GM18909 (cell line): ENCODE results near the gene ESYT3.
"Not testable (repeated sequence)": the region's sequence is repeated elsewhere in the genome, so short reads cannot be mapped to it uniquely, and the experiment has no call there.

ENCODE experiments used
- ATAC-seq: cut with Tn5 transposase; IDR thresholded peaks from one replicate; pipeline ENCODE4 v1.9.1; 2021; ENCODE audit warnings: mild to moderate bottlenecking; ENCODE audit not compliant: unreplicated experiment, poor library complexity

The ESYT3 gene

DNA sequence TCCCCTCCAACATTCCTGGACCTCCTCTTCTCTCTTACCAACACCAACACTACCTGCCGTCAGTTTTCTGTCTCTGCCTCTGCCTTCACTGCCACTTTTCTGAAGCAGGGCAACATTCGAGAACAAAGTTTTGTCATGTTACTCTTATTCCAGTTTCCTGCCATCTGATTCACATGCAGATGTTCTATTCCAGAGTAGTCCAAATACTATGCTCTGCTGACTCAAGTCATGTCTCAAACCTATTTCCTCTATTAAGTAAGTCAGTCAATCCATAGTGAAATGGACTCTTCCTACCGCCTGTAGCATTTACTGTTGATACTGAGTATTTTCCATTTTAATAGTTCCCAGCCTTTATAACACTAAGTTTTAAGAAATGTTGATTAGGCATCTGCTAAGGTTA, 43.4 kb downstream of the ESYT3 start:
- ATAC-seq, result no peak

DNA sequence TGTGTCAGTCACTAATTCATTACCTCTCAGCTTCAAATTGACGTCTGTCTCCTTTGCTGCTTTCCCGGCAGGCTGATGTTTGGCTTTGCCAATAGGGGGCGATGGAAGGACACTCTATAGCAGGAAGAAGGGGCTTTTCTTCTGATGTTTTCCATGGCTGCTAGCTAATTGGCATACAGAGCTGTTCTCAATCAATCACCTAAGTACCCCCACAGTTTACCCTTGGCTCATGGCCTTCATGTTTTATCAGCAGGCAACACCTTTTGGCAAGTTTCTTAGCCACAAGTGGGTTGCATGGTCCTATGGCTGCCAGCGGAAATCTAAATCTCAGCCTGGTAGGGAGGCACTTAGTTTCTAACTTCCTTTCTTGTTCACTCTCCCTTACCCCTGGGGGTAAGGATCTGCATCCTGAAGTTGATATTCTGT, 45.0 kb downstream of the ESYT3 start:
- ATAC-seq, result no peak

DNA sequence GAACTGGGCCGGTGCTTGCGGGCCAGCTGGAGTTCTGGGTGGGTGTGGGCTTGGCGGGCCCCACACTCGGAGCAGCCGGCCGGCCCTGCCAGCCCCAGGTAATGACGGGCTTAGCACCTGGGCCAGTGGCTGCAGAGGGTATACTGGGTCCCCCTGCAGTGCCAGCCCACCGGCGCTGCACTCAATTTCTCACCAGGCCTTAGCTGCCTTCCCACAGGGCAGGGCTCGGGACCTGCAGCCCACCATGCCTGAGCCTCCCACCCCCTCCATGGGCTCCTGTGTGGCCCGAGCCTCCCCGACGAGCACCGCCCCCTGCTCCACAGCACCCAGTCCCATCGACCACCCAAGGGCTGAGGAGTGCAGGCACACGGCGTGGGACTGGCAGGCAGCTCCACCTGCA, 50.3 kb downstream of the ESYT3 start:
- not testable (repeated sequence) for ATAC-seq

DNA sequence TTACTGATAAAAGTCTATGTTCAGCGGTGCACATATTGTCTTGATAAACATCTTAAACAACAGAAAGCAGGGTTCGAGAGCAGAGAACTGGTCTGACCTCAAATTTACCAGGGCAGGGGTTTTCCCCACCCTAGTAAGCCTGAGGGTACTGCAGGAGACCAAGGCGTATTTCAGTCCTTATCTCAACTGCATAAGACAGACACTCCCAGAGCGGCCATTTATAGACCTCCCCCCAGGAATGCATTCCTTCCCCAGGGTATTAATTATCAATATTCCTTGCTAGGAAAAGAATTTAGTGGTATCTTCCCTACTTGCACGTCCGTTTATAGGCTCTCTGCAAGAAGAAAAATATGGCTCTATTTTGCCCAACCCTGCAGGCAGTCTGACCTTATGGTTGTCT, 52.2 kb downstream of the ESYT3 start:
- not testable (repeated sequence) for ATAC-seq

DNA sequence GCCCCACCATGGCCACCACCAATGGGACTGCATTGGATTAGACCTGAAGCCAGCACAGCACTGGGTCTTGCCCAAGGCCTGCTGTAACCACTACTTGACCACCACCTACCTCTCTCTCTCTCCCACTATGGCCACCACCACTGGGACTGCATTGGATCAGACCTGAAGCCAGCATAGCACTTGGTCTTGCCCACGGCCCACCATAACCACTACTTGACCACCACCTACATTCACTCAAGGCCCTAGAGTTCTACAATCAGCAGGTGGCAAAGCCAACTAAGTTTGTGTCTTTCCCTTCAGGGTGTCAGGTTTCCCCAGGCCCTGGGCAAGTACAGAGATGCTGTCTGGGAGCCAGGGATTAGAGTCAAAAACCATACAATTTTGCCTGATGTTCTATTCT, 57.6 kb downstream of the ESYT3 start:
- no peak for ATAC-seq

DNA sequence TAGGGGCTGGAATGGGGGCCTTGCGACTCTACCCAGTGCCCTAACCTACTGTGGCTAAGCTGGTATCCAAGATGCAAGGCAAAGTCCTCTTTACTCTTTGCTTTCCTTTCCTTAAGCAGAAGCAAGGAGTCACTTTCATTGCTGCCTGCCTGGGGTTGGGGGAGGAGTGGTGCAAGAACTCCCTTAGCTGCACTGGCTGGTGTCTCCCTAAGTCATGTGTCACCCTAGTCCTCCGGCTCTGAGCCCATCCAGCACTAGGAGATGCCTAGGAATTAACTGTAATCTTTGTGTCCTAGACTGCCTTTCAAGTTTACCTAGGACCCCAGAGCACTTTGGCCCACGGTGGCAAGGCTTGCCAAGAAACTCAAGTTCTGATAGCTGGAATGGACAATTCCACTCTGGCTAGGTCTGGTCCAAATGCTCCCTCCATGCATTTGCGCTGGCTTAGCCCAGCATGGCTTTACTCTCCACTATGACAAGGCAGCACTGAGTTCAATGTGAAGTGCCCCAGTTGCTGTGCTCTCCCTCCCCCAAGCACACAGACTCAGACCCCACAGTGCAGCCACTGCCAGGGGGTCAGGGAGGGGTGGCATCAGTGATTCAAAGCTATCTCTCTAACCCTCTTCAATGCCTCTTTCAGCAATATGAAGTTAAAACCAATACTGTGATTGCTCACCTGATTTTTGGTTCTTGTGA, 58.7 kb downstream of the ESYT3 start:
- ATAC-seq, result no peak

DNA sequence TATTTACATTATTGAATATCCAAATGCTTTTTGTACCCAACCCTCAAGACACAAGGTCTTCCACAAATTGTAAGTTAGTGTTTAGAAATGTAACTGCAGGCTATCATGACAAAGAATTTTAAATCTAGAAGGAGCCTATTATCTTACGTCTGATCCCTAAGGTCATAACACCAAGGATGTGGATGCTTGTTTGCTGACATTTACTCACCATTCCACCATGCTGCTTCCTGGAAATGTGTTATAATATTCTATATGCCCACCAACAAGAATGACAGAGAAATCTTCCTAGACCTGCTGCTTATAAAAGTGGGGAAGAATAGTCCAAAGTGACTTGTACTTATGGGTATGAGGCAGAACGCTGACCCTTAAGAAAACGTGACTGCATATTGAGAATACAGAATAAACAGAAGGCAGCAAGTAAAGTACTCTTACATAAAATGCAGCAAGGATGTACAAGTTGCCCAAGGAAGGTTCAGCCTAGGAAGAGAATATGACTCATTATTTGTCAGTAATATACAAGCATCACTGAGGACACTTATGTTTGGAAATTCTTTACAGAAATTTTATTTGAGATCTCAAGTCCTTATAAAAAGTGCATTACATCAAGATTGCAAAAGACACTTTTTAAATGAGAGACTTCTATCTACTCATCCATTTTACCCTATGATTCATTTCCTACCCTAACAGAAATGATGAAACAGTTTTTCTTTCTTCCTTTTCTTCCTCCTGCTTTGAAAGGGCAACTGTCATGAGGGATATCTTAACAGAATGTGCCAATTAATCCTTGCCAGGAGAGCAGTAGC, 59.6 kb downstream of the ESYT3 start:
- ATAC-seq, result no peak

DNA sequence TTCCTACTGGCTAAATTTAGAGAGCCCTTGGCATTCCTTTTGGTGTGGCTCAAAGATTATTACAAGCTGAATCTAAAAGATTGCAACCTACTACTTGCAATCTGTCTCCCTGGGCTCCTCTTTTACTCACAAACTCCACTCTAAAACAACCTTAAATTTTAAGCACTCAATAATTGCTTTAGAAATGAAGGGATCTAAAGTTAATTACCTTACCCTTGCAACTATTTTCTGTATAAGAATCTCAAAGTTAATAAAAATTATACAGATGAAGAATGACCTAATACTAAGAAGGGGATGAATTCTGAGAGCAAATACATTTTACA, 60.2 kb downstream of the ESYT3 start:
- no peak for ATAC-seq

DNA sequence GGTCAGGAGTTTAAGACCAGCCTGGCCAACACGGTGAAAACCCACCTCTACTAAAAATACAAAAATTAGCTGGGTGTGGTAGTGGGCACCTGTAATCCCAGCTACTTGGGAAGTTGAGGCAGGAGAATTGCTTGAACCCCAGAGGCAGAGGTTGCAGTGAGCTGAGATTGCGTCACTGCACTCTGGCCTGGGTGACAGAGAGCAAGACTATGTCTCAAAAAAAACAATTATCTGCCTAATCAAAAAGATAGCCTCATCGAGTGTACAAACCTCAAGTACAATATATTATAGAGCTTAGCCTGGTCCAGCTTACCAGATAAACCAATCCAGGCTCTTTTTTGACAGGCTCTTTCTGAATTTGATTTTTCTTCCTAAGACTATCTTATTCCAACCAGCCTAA, 61.2 kb downstream of the ESYT3 start:
- ATAC-seq, result not testable (repeated sequence)

DNA sequence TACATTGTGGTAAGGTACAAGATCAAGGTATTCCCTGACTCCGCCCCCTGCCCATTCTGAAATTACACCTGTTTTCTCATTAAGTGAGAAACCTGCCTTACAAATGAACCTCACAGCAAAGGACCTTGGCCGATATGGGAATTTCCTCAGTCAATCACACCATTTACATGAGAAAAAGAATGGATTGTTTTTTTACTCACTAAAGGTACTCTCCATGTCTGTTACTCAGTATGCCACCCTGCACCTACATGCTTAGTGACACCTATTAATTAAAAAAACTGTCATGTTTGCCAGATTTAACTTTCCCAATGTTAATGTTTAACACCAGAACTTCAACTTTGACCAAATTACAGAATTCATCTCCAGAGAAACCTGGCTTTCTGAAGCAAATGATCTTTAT, 62.0 kb downstream of the ESYT3 start:
- no peak for ATAC-seq

DNA sequence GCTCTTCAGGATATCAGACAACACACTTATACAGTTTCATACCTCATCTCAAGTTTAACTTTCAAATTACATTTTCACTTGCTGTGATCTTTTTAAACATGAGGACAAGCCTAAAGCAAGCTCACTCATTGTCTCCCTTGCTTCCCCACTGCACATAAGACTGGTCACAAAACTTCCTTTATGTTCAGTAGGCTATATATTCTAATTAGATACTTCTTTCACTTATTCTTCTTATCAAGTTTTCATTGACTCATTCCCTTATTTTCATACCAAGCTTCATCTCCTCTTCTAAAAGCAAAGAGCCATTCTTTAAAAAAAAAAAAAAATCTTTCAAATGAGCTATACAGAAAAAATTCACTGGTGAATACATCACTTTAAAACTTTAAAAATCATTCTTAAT, 62.6 kb downstream of the ESYT3 start:
- no peak for ATAC-seq

DNA sequence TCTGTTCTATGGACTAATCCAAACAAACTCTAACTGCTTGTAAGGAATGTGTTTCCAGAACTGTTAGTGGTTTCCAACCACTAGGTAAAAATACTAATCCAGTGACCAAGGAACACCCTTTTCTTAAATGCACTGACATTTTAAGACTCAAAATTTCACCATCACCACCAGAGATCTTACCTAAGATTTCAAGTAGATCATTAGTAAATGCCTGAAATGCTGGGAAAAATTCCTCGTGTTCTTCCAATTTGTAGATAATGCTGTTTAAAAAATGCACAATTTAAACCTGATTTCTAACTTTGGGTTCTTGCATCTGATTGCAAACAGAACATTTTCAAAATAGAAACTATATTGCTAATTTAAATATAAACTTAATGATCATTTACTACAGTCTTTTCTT, 63.4 kb downstream of the ESYT3 start:
- ATAC-seq, result no peak

DNA sequence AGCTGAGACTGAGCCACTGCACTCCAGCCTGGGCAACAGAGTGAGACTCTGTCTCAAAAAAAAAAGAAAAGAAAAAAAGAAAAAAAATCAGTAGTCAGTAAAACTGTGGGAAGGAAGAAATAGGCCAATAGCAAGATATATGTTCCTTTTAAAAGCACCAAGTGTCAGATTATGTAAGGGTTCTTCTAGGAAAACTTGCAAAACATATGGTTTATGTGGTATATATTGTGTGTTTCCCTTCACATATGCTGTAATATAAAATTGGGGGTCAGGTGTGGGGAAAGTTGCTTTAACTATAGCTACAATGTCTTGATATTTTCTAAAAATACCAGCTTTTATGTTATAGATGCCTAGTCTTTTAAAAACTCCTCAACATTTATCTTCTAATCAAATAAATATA, 64.6 kb downstream of the ESYT3 start:
- ATAC-seq, result no peak

DNA sequence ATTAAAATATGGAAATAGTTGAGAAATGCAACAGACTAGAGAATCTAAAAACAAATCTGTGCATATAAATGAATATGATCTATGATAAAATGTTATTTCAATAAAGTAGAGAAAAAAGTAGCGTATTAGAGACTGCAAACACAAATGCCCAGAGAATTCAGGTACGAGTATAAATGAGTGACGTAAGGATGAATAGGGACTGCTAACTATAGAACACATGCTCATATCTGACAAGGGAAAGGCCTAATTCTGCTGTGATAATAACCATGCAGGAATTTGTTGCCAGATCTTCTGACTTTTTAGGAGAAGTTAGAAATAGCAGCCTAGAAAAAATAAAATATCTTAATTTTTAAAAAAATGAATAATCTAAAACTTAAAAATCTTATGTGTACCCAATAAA, 73.1 kb downstream of the ESYT3 start:
- no peak for ATAC-seq

DNA sequence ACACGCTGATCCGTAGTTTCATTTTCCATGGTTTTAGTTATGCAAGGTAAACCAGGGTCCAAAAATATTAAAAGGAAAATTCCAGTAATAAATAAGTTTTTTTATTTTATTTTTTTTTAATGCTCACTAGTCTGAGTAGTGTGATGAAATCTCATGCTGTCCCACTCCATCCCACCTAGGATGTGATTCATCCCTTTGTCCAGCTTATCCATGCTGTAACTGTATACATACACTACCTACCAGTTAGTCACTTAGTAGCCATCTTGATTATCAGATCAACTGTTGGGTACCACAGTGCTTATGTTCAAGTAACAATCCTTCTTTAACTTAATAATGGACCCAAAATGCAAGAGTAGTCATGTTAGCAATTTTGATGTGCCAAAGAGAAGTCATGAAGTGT, 75.2 kb downstream of the ESYT3 start:
- no peak for ATAC-seq

DNA sequence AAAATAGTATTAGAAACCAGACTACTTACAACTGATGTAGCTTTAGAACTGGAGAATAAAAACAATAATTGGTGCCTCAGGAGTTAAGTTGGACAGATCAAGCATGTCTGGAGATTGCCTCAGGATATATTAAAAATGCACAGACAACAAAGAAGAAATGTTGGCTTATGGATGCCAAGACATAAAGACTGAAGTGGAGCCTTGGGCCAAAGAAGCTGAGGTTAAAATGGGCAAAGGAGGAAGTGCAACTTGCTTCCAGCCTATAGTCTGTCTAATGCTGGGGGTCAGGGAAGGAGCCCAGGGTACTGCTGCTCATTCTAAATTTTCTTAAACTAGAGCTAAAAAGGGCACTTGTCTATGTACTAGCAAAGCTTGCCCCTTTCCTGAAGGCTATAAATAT, 77.5 kb downstream of the ESYT3 start:
- no peak for ATAC-seq

DNA sequence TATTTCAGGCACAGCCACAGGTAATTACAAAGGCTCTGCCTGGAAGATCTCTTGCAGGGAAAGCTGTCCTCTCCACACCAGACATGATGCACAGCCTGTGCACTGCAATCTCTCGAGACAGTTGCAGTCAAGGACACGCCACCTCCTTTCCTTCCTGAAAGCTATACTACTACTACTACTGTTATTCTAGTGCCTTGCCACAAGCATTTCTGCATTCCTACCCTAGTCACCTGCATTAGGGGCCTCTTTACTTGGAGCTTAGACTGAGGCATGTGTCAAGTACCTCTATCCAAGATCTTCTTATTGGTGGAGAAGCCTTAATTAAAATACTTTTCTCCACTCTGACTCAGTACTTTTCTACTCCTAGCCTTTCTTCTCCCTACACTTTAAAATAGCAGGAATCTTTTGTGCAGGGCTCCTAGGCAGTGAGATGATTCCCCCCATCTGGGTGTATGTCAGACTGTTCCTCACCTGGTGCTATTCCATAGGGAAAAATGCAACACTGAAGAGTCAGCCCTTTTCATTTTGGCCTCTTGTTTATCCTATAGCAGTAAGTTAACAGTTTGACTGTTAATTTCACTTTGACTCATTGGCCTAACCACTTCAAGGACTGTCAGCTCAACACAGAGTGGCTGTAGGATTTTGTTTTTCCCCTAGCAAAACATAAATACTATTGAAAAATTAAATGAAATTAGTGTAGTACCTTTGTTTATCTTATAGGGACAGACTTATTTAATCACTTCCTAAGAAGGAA, 78.9 kb downstream of the ESYT3 start:
- ATAC-seq, result peak; percentile 77

DNA sequence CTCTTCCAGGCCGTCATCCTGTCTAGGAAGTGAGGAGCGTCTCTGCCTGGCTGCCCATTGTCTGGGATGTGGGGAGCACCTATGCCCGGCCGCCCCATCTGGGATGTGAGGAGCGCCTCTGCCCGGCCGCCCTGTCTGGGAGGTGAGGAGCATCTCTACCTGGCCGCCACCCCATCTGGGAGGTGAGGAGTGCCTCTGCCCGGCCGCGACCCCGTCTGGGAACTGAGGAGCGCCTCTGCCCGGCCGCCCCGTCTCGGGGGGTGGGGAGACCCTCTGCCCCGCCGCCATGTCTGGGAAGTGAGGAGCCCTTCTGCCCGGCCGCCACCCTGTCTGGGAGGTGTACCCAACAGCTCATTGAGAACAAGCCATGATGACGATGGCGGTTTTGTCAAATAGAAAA, 87.0 kb downstream of the ESYT3 start:
- not testable (repeated sequence) for ATAC-seq
